ENCODE data around the gene GDF11.

GRCh38 chr12:55715169-55715764, 27.7 kb upstream of the GDF11 start:
- no peak for TF ChIP-seq SP1 (IDR thresholded peaks at IDR 0.05; ENCODE audit: low read depth, low read length)
- TF ChIP-seq CTCF (IDR thresholded peaks at IDR 0.05; ENCODE audit: control extremely low read depth in 1 of 3, insufficient read depth in 1 of 3, low read depth in 1 of 3, low read length in 3 of 3) = no peak

All from H1 (cell line).